TTC549 (cell line): ENCODE data around the gene TNNT2.
A peak's percentile ranks its signal among the peaks of the same experiment; 100 is the strongest.

Experiments
- FAIRE-seq: peaks from 2 replicates; lab custom pipeline; 2012; peaks lifted over from hg19 to GRCh38; lab: Jason Lieb, UNC

Gene TNNT2

DNA sequence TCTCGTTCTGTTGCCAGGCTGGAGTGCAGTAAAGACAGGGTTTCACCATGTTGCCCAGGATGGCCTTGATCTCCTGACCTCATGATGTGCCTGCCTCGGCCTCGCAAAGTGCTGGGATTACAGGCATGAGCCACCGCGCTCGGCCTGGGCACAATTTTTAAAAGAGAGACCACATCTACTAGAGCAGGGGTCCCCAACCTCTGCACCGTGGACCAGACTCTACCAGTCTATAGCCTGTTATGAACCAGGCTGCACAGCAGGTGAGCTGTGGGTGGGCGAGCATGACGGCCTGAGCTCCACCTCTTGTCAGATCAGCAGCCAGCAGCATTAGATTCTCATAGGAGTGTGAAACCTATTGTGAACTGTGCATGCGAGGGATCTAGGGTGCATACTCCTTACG, 20.8 kb downstream of the TNNT2 start:
- FAIRE-seq: no peak

DNA sequence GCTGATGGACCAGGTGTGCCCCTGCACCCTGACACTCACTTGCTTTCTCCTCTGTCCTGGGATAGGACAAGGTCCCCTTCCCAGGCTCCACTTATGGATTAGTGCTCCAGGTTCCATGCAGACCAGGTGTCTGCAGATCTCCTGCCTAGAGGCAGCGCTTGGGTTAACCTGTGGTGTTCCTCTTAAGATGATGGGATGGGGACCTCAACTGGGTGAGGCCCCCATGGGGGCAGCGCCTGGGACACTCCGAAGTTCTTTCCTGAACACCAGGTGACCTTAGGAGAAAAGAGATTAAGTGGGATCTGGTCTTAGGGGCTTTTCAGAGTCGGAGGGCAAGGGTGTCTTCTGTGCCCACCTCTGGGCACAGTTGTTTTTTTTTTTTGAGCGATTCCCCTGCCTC, 21.2 kb downstream of the TNNT2 start:
- FAIRE-seq: no peak

DNA sequence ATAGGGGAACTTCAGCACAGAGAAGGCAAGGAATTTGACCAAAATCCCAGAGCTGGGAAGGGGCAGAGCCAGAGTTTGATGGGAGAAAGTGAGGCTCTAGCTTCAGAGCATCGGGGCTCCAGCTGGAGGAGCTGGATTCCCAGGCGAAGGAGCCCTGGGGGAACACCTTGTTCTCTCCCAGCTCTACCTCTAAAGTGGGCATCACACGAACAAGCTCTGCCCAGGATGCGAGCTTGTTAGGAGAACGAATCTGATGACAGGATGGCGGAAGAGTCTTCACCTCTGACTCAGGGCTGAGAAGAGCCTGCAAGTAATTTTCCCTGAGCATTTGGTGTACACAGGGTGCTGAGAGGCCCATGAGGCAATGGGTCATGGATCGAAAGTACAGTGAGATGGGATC, 22.0 kb downstream of the TNNT2 start:
- FAIRE-seq: no peak

DNA sequence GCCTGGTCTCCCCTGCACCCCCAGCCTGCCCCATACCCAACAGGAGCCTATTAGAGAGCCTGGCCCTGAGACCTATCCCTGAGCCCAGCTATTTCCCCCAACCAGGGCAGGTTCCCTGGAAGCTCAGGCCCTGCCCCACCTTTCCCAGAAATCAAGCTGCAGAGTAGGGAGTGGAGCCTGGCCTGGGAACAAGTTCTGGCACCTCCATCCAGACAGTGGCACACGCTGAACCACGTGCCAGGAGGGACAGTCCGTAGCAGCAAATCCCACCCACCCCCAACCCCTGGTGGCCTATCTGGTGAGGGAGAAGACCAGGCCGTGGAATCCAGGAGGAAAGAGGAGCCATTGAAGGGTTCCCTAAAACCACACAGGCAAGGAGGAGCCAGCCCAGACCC, 22.6 kb downstream of the TNNT2 start:
- FAIRE-seq: no peak

DNA sequence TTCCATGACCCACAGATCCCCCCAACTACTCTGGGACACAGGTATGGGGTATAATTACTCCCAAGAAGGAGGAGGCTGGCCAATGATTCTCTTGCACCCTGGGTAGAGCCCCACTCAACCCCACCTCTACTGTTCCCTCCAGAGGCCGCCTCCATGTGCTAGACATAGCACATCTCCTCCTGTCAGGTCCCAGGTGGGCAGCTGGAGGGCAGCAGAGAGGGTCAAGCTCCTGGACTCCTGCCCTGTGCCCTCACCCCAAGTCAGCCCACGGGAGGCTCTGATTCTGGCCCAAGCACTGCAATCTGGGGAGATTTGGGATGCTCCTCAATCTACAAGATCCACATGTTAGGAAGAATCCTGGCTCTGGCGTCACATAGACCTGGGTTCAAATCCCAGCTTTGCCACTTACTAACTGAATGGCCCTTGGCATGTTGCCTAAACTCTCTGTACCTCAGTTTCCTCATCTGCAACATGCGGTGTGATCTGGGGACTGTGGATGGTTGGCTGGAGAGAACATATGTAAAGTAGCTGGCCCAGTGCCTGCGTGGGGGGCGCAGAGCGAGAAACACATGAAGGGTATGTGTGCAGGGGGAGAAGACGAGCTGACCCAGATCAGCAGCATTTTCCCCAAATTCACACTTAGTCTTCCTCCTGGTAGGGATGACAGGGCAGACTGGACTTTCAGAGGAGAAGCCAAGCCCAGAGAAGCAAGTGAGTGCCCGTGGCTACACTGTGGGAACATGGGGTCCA, 23.2 kb downstream of the TNNT2 start:
- no peak for FAIRE-seq

DNA sequence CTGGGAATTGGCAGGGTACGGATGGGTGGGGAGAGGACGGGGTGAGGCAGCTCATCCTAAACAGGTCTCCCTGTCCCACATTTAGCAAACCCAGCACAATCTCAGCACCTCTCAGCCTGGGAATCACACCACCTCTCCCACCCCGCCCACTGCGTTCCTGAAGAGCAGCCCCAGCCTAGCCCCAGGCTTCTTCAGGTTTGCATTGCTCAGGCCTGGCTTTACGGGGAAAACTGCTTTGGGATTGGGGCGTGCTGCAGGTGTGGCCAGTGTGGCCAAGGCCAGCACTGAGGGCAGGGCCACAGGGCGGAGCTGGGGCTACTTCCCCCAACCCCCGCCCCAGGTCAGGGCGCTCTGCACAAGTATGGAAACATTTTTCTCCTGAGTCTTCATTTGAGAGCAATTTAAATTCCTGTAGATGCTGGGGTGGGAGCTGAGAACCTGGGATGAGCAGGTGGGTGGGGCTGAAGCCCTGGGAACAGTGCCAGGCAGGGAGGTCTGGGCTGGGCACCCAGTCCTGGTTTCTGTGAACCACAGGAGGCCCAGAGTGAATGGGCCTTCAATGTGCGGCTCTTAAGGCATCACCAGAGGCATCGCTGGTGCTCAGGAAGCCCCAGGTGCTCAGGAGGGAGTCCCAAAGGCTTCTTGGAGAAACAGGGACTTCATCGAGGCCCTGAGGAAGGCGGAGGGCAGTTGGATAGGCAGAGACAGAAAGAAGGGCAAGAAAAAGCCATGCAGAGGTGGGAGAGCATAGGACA, 24.1 kb downstream of the TNNT2 start:
- FAIRE-seq: no peak

DNA sequence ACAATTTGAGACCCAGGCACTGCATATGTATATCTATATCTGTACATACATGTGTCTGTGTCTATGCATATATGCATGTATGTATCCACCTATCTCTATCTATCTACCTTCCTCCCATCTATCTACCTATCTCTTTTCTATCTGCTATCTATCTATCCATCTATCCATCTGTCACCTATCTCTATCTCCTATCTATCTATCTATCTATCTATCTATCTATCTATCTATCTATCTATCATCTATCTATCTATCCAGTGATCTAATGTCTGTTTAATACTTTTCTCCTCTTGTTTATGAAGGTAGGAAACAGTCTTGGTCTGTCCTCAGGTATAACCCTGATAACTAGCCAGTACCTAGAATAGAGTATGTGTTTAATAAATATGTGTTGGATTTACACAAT, 25.9 kb downstream of the TNNT2 start:
- no peak for FAIRE-seq

DNA sequence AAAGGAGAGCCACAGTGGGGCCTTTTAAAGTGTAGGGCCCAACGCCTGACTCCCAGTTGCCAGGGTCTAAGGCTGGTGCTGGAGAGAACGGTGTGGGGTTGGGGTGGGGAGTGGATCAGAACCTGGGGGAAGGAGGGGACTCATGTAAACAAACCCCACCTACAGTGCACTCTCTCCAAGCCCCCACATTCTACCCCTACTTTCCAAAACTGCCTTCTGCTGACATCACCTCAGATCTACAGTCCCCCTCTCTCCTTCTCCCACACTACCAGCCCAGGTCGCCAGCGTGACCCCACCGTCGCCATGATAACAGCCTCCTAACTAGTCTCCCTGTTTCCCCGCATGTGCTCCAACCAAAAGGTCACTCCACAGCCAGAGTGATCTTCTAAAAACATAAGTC, 26.6 kb downstream of the TNNT2 start:
- FAIRE-seq: no peak

DNA sequence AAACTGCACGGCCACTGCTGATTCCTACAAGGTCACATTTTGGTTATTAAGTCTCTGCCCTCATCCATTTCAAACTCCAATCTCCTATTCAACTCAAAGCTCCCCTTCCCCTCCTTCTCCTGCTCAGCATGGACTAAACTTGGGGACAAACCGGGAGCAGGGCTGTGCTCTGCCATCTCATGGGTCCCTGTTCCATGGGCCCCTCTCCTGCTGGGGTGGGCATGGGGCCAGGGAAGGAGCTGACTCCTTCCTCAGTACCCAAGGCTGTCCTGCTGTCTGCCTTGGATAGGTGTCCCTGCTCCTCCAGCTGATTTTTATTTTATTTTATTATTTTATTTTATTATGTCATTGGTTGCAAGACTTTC, 27.1 kb downstream of the TNNT2 start:
- FAIRE-seq: no peak

DNA sequence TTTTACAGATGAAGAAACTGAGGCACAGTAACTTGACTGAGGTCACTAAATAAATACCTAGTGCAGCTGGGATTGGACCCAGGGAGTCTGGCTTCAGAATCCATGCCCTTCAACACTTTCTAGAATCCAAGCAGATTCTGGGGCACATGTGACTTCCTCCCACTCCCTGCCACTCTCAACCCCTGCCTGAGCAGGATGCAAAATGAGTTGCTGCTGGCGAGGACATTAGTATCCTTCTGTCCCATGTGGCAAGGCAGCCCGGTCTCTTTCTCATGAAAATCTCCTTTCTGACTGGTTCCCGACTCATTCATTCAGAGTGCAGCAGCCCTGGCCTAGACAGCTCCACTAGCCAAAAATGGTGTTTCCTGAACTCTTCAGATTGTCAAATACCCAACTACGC, 28.4 kb downstream of the TNNT2 start:
- FAIRE-seq: no peak

DNA sequence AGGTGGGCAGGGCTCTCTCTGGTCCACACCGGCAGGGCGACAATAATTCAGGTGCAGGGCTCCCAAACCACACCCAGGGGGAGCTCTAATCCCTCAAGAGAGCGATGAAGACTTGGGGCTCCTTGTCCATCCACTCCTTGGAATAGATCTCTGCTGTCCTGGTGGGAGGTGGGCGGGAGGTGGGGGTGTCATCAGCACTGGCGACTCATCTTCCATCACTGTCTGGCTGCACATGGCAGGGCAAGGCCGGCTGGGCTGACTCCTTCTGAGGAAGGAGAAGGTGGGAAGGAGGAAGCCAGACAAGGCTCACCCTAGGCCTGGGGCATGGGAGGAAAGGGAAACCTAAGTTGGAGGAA, 29.3 kb downstream of the TNNT2 start:
- no peak for FAIRE-seq

DNA sequence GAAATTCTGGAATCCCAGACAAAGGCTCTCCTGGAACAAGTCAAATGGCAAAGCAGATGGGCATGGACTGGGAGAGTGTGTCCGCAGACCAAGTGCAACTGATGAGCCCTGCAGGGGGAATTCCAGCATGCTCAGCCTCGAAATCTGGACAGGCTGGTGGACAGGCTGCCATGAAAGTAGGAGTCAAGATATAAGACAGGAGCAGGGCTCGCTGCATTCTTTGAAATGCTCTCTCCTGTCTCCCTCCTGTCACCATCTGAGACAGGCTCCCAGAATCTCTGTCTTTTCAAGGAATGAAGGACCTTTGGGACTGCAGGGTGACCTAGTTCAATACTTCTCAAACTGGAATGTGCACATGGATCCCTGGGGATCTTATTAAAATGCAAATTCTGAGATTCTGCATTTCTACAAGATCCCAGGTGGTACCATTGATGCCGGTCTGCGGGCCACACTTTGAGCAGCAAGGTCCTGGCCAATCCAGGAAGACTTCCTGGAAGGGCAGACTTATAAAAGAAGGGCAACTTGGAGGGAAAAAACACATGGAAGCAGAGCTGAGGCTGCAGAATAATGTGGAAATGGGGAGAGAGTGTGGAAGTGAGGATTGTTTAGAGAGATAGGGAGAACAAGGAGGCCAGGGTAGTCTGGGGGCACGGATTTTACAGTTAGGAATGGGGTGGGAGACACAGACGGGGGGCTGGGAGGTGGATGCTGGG, 29.8 kb downstream of the TNNT2 start:
- no peak for FAIRE-seq

DNA sequence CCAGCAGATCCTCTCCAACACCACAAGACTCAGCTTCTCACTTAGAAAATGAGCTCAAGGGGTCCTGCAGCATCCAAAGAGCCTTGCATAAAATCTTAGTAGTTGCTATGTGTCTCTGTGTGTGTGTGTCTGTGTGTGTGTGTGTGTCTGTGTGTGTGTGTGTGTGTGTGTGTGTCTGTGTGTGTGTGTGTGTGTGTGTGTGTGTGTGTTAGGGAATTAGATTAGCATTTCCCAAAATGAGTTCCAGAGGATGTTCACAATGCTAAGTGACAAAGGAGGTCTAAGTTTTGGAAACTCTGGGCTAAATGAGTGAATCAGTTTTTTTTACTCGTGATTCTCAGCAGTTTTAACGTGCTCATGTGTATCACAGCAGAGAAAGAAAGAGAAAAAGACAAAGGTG, 30.5 kb downstream of the TNNT2 start:
- FAIRE-seq: no peak

DNA sequence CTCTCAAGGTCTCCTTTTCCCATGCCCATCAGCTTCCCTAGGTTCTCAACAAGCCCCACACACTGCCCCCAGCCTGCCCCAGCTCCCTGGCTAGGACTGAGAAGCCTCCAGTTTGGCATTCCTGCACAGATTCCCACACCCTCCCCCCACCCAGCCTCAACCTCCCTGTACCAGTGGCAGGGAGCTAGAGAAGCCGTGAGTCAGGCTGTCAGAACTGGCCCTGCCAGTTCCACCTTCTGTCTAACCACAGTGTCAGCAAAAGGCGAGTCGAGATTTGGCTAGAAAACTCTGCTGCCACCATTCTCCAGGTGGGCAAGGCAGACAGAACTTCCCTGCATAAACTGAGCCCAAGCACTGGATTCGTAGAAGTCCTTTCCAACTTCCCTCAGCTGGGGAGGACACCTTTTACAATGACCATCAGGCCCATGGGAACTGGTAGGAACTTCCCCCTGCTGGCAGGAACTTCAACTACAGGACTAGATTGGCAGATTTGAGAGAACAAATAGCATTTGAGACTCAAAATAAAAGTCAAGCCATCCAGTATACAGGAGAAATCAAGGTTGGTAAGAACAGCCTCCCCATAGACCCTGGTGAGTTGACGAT, 31.0 kb downstream of the TNNT2 start:
- FAIRE-seq: peak; percentile 82

DNA sequence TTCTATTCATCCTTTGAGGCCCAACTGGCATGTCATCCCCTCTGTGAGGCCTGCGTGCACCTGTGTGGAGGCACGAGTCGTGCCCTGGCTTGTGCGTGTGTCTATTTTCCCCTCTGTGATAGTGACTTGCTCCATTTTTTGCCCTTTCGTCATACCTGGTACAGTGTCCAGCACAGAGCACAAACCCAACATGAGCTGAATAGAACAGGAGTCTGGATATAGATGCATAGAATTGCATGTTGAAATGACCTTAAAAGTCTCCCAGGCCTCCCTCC, 32.5 kb downstream of the TNNT2 start:
- FAIRE-seq: no peak

DNA sequence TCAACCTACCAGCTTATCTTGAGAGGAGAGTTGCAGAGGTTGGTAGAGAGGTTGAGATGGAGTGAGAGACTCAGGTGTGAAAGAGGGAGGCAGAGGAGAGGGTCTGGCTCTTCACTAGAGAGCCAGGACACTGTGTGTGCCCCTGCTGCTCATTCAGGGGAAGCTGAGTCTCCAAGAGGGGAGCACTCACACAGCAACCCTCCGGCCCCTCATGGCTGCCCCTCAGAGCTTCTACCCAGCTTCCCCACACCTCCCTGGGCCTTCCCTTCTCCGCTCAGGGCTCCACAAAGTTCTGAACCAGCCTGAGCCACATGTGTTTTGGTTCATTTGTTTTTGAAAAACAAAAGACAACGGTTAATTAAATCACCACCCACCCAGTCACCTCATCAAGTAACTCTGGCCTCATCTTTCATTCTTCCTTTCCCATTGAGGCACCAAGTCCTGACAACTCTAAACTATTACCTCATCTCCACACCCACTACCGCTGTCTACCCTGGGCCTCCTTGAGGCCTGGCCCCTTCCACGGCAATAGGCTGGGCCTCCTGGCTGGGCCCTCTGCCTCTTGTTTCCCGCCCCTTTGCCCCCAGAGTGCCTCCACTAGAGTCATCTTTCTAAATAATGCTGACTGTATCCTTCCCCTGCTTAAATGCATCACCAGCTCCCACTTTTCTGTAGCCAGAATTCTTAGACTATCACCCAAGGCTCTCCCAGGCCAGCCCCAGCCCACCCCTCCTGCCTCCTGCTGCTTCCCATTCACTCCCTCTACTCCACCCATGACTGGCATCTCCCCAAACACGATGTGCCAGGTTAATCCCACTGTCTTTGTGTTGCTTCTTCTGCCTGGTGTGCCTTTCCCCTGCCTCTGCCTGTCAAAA, 33.0 kb downstream of the TNNT2 start:
- FAIRE-seq: no peak

DNA sequence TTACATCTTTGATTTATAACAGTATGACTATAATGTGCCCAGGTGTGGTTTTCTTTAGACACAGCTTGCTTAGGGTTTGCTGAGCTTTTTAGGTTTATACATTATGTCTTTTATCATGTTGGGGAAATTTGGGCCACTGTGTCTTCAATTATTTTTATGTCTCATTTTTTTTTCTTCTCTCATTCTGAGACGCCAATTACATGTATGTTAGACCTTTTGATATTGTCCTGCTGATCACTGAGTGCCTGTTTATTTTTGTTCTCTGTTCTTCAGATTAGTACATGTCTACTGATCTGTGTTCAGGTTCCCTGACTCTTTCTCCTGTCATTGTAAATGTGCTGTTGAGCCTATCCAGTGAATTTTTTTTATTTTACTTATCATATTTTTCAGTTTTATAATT, 36.1 kb downstream of the TNNT2 start:
- no peak for FAIRE-seq

DNA sequence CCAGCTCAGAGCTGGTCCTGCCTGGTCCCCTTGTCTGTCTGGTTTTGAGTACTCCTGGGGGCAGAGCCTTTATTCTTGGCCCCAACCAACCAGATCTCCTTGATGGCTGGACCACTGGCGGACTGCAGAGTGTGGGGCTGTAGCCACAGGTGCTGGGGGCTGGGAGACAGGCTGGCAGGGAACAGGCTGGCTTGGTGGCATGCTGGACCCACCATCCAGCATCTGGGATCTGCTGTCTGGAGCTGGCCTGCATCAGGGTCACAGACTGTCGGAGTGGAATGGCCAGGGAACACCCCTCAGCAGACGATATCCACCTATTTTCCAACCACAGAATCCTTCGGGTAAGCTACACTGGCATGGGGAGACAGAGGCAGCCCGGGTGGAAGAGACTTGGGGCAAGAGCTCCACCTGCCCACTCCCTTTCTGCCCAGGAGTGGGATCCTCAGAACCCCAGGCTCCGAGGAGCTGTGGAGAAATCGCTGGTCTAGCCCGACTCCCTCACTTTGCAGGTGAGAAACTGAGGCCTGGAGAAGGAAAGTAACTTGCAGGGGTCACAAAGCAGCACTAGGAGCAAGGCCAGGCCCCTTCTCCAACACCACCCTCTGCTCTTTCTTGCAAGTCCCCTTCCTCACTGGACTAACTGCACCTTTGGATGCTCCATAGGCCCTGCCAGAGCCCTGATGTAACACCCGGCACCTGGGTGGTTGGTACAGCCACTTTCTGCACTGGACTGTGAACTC, 40.6 kb downstream of the TNNT2 start:
- no peak for FAIRE-seq

DNA sequence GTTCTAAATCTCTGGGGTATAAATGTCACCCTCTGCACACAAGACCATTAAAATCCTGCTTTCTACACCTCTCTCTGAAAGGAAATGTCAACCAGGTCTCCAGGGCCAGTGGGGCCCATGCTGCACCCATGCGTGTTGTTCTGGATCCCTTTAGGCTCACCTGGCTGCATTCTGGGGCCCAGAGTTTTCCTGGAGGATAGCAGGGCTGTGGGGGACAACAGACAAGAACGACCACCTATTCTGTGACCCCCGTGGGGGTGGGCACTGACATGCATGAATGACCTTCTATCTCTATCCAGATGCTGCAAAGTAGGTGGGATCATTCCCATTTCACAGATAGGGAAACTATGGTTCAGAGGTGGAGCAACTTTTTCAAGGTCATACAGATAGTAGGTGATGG, 41.6 kb downstream of the TNNT2 start:
- no peak for FAIRE-seq

DNA sequence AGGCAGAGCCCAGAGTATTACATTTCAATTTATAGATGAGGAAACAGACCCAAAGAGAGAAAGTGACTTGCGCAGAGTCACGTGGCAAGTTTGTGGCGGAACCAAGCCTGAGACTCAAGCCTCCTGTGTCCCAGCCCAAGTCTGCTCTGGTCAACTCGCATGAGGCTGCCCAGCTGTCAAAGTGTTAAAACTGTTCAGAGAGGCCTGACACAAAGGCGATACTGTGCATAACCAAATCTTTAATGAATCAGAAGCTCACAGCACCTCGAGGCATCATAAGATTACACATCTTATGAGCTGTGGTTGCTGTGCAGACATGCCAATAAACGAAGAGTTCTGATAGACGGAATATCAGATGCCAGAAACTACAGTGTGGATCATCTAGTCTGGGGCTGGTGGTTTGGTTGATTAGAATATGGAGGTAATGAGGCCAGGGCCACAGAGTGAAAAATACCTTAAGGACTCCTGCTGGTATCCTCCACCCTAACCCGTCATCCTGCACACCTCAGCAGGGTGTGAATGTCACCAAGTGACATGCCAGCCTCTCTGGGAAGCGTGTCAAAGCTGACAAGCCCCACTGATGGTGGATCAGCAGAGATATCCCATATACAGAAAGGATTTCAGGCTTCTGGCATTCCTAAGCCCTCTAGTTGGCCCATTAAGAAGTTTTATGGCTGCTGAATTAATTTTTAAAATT, 42.2 kb downstream of the TNNT2 start:
- FAIRE-seq: no peak
